GM13977 (cell line): ENCODE results near the gene MAGI1.
"Not testable (repeated sequence)": the region's sequence is repeated elsewhere in the genome, so short reads cannot be mapped to it uniquely, and the experiment has no call there.

Experiments
- DNase-seq: peaks from one replicate; pipeline ENCODE4 v3.0.0; 2012; ENCODE audit warnings: low spot score
- in situ Hi-C: fragments of 300-500 bp; cut with MboI; formaldehyde crosslinking; loops from one replicate; pipeline ENCODE4 v1.12.0; 2022; ENCODE audit warnings: low sequenced_read_pairs, low pct_unique_long_range_greater_than_20kb, mixed read lengths, inconsistent platforms; ENCODE audit not compliant: unreplicated experiment
- TF ChIP-seq, protein P1 (sequence below): IDR thresholded peaks from 2 replicates; pipeline ENCODE4 v1.5.1; 2012; ENCODE audit warnings: mild to moderate bottlenecking, control low read depth; ENCODE audit not compliant: insufficient read depth; ENCODE audit errors: extremely low read depth, missing control alignments

MAGI1 gene

DNA sequence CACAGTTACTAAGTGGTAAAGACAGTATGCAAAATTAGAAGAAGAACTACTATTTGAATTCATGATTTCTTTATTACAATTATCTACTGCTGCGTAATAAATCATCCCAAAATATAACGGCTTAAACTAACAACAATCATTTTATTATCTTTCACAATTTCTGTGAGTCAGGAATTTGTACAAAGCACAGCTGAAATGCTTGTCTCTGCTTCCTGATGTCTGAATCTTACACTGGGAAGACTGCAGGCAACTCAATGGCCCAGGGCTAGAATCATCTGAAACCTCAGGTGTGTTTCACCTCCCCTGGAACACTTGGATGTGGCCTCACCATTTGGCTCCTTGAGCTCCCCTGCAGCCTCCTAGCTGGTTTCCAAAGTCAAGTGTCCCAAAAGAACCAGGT is 145.1 kb downstream of the MAGI1 start:
- no peak for DNase-seq
- in situ Hi-C loops: no loop called here
- TF ChIP-seq, protein P1, sequence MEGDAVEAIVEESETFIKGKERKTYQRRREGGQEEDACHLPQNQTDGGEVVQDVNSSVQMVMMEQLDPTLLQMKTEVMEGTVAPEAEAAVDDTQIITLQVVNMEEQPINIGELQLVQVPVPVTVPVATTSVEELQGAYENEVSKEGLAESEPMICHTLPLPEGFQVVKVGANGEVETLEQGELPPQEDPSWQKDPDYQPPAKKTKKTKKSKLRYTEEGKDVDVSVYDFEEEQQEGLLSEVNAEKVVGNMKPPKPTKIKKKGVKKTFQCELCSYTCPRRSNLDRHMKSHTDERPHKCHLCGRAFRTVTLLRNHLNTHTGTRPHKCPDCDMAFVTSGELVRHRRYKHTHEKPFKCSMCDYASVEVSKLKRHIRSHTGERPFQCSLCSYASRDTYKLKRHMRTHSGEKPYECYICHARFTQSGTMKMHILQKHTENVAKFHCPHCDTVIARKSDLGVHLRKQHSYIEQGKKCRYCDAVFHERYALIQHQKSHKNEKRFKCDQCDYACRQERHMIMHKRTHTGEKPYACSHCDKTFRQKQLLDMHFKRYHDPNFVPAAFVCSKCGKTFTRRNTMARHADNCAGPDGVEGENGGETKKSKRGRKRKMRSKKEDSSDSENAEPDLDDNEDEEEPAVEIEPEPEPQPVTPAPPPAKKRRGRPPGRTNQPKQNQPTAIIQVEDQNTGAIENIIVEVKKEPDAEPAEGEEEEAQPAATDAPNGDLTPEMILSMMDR: no peak

DNA sequence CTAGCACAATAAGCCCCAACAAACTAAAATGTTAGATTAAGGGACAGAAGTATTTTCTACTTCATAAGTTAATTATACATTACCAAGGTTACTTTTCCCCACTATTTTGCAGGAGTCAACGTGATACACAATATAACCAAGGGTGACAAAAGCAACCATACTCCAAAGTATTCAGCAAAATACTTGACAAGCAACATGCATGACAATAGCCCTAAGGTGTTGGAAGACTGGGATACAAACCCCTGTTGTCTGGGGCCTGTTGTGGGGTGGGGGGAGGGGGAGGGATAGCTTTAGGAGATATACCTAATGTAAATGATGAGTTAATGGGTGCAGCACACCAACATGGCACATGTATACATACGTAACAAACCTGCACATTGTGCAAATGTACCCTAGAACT is 147.2 kb downstream of the MAGI1 start:
- in situ Hi-C loops, DNase-seq: not testable (repeated sequence)

DNA sequence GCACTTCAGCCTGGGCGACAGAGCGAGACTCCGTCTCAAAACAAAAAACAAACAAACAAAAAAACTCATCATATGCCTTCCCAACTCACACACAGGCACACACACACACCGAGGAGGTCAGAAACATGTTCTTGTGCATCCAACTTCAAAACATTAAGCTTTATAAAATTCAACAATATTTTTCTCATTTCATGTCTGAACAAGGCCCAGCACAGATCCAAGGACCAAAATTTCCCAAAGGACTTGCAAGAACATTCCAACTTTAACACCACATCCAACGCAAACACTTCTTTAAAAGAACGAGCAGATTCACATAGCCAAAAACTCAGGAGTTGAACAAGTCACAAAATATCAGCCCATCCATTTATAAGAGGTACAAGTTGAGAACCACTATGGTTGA is 148.4 kb downstream of the MAGI1 start:
- TF ChIP-seq, protein P1: no peak
- in situ Hi-C loops: no loop called here
- no peak for DNase-seq

DNA sequence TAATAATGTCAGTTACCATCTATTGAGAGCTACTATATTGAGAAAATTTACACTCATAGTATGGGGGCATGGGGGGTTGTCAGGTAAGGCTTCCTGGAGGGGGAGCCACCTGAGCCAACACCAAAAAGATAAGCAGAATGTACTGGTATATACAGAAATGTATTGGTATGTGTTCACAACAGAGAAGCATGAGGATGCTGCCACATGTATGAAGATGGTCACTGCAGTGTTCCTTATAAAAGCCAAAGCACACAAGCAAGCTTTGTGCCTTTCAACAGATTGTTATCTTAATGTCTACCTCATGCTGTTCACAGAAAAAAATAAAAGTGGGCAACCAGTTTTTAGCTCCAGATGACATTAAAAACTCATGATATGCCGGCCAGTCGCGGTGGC is 149.0 kb downstream of the MAGI1 start:
- in situ Hi-C loops: no loop called here
- TF ChIP-seq, protein P1: no peak

DNA sequence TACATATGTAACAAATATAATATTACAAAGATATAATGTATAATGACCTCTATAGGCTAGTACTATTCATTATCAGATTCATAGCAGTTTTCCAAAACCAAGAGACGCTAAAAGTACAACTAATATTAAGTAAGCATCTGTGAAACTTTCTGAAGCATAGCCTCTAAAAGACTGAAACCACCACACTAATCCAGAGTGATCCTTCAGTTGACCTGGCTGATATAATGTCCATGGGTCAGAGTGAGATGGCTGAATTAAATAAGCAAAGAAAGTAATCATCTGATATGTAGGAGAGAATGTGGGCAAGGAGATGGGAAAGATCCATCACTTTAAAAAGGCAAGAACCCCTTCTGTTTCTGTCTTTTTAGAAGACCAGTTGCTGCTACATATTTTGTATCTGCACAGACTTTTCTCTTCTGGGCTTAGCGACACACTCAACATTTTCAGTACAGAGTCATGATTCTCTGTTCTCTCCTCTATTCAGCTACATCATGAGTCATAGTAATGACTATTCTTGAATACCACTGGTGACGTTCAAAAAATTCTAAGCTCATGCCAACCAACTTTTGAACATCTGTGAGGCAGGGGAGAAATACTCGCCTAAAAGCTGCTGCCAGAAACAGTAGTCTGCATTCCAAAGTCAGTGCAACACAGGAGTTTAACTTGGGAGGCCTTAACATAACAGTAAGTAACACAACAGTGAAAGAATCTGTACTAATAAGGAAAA is 149.6 kb downstream of the MAGI1 start:
- TF ChIP-seq, protein P1: no peak
- no peak for DNase-seq
- in situ Hi-C loops: no loop called here

More for the DNA sequence above, 149.0 kb downstream of the MAGI1 start:
- DNase-seq: no peak

DNA sequence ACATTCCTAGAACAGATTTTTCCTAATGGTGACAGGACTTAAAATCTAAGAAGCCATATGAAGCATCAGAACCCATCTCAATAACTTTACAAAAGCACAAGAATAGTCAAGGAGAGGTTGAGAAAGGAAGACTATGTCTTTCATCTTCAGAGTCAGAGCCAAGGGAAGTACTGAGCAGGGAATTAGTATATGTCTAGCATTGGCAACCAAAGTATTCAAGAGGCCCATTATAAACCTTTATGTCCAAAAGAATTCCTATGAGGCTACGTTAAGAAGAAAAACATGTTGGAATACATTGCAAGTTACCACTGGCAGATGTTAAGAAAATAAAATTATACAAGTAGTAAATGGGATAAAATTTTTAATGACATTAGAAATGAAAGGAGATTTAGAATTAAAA is 150.5 kb downstream of the MAGI1 start:
- TF ChIP-seq, protein P1: no peak
- in situ Hi-C loops: no loop called here
- no peak for DNase-seq

DNA sequence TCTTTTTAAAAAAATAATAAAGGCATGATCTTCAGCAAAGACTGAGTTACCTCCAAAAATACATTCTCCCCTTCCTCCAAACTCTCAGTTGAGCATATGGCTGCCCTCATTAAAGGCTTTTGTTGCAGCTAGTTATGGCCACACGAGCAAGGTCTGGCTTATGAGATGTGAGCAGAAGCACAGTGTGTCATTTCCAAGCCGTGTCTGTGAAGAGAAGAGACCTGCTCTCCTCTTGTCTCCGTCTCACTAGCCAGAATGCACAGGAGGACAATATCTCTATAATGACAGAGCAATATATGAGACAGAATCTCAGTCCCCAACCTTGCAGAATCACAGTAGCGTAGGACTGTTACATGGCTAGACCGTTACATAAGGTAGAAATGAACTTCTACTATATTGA is 152.3 kb downstream of the MAGI1 start:
- TF ChIP-seq, protein P1: no peak
- no peak for DNase-seq
- in situ Hi-C loops: no loop called here
